Measurements from ENCODE around the gene FGGY.

Gene FGGY

GRCh38 chr1:59393211-59394180, 96.6 kb downstream of the FGGY start (continued):
- TF ChIP-seq ZBTB6 (tag by site-specific recombination; IDR thresholded peaks at IDR 0.05) = 0 out of 2 replicates have a peak, but pooled peaks have one; percentile 13
- peak; percentile 80 for TF ChIP-seq ZBTB17 (tag by site-specific recombination; IDR thresholded peaks at IDR 0.05)
- TF ChIP-seq ZNF501 (tag by site-specific recombination; IDR thresholded peaks at IDR 0.05) = no peak
- peak; percentile 79 for TF ChIP-seq ZNF596 (tag by site-specific recombination; IDR thresholded peaks at IDR 0.05)
- TF ChIP-seq PRDM6 (tag by site-specific recombination; IDR thresholded peaks at IDR 0.05) = peak; percentile 97
- TF ChIP-seq CTCF (tag by site-specific recombination; IDR thresholded peaks at IDR 0.05) = no peak
- no peak for TF ChIP-seq ZNF311 (tag by site-specific recombination; IDR thresholded peaks at IDR 0.05; ENCODE audit: borderline replicate concordance)
- no peak for TF ChIP-seq REPIN1 (tag by site-specific recombination; IDR thresholded peaks at IDR 0.05; ENCODE audit: low read depth)
- no peak for TF ChIP-seq ZNF561 (tag by site-specific recombination; IDR thresholded peaks at IDR 0.05; ENCODE audit: borderline replicate concordance)
- TF ChIP-seq ZFHX2 (tag by site-specific recombination; conservative IDR thresholded peaks at IDR 0.05) = 0 out of 2 replicates have a peak, but pooled peaks have one; percentile 13
- TF ChIP-seq ZBTB44 (tag by site-specific recombination; IDR thresholded peaks at IDR 0.05) = peak; percentile 71
- TF ChIP-seq ZNF391 (tag by site-specific recombination; IDR thresholded peaks at IDR 0.05; ENCODE audit: borderline replicate concordance, low read depth) = 0 out of 2 replicates have a peak, but pooled peaks have one; percentile 38
- peak; percentile 49; the same call in 1 of the 2 replicates for TF ChIP-seq ZBTB21 (tag by site-specific recombination; IDR thresholded peaks at IDR 0.05)
- TF ChIP-seq ZNF423 (tag by site-specific recombination; IDR thresholded peaks at IDR 0.05) = no peak
- TF ChIP-seq KLF17 (tag by site-specific recombination; IDR thresholded peaks at IDR 0.05) = 0 out of 2 replicates have a peak, but pooled peaks have one; percentile 25
- peak; percentile 85 for TF ChIP-seq ZBTB8A (tag by site-specific recombination; IDR thresholded peaks at IDR 0.05)
- peak; percentile 74; the same call in 1 of the 2 replicates for TF ChIP-seq ATF2 (tag by site-specific recombination; IDR thresholded peaks at IDR 0.05; ENCODE audit: low read depth)
- TF ChIP-seq ZNF513 (tag by site-specific recombination; IDR thresholded peaks at IDR 0.05) = no peak
- TF ChIP-seq ZNF221 (tag by site-specific recombination; IDR thresholded peaks at IDR 0.05; ENCODE audit: borderline replicate concordance) = no peak
- peak; percentile 29; the same call in 1 of the 2 replicates for TF ChIP-seq PRDM1 (tag by site-specific recombination; IDR thresholded peaks at IDR 0.05)
- peak; percentile 8; the same call in 1 of the 2 replicates for TF ChIP-seq GFI1B (tag by site-specific recombination; IDR thresholded peaks at IDR 0.05)
- 0 out of 2 replicates have a peak, but pooled peaks have one; percentile 32 for TF ChIP-seq KLF16 (tag by site-specific recombination; IDR thresholded peaks at IDR 0.05)
- peak; percentile 91 for TF ChIP-seq ZNF2 (tag by site-specific recombination; IDR thresholded peaks at IDR 0.05)
- TF ChIP-seq TCF7L2 (IDR thresholded peaks at IDR 0.05; ENCODE audit: borderline replicate concordance, low read depth, low read length) = 0 out of 2 replicates have a peak, but pooled peaks have one; percentile 36
- TF ChIP-seq ZNF10 (tag by site-specific recombination; IDR thresholded peaks at IDR 0.05) = peak; percentile 56; the same call in 1 of the 2 replicates

All from HEK293 (cell line).